C4-2B (cell line): ENCODE results near the gene GFY.

Experiments used
- ZFX ChIP-seq: fragments of 450-650 bp; IDR thresholded peaks from 2 replicates; pipeline ENCODE4 v1.6.1; 2017
- TF ChIP-seq, protein P1 (sequence below): fragments of 450-650 bp; conservative IDR thresholded peaks from 2 replicates; pipeline ENCODE4 v1.5.1; 2017; ENCODE audit warnings: mild to moderate bottlenecking

DNA sequence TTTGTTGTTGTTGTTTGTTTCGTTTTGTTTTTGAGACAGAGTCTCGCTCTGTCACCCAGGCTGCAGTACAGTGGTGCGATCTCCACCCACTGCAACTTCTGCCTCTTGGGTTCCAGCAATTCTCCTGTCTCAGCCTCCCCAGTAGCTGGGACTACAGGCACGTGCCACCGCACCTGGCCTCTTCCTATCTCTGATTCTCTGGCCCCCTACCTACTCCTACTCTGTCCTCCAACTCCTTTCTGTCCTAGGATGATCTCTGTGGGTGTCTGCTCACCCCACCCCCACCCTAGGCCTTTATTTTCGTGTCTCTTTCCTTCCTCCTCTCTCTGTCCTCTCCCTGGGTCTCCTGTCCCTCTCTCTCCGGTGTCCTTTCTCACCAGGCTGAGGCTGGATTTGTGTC is 25.2 kb downstream of the GFY start:
- TF ChIP-seq, protein P1, sequence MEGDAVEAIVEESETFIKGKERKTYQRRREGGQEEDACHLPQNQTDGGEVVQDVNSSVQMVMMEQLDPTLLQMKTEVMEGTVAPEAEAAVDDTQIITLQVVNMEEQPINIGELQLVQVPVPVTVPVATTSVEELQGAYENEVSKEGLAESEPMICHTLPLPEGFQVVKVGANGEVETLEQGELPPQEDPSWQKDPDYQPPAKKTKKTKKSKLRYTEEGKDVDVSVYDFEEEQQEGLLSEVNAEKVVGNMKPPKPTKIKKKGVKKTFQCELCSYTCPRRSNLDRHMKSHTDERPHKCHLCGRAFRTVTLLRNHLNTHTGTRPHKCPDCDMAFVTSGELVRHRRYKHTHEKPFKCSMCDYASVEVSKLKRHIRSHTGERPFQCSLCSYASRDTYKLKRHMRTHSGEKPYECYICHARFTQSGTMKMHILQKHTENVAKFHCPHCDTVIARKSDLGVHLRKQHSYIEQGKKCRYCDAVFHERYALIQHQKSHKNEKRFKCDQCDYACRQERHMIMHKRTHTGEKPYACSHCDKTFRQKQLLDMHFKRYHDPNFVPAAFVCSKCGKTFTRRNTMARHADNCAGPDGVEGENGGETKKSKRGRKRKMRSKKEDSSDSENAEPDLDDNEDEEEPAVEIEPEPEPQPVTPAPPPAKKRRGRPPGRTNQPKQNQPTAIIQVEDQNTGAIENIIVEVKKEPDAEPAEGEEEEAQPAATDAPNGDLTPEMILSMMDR = no peak
- TF ChIP-seq ZFX = no peak
